Choroid plexus epithelial cell (primary cell): ENCODE data around the gene DNASE1L2.

Source experiments
- DNase-seq: peaks from one replicate; pipeline ENCODE4 v3.0.0-alpha.2; 2010; ENCODE audit warnings: low read depth
- H3K4me3 ChIP-seq: 2 replicates; pipeline ENCODE4 v1.5.1; 2011; ENCODE audit warnings: low read depth, mild to moderate bottlenecking, control low read depth, low read length, moderate library complexity
- CTCF ChIP-seq: conservative IDR thresholded peaks from 2 replicates; pipeline ENCODE4 v1.5.1; 2011; ENCODE audit warnings: low read depth, mild to moderate bottlenecking, control low read depth, inconsistent platforms, low read length, moderate library complexity

The DNASE1L2 gene

GRCh38 chr16:2226245-2226793 is 9.9 kb upstream of the DNASE1L2 start:
- no peak overlapping the region for H3K4me3 ChIP-seq
- no peak for TF ChIP-seq CTCF

GRCh38 chr16:2226918-2227317 is 9.3 kb upstream of the DNASE1L2 start:
- DNase-seq, result no peak
- H3K4me3 ChIP-seq, result no peak overlapping the region
- no peak for TF ChIP-seq CTCF

More at GRCh38 chr16:2226245-2226793, 9.9 kb upstream of the DNASE1L2 start:
- DNase-seq, result no peak

- no peak for TF ChIP-seq CTCF
- no peak overlapping the region for H3K4me3 ChIP-seq
- no peak for DNase-seq
Observed at GRCh38 chr16:2228161-2228824, 8.0 kb upstream of the DNASE1L2 start.

GRCh38 chr16:2229091-2229490 is 7.2 kb upstream of the DNASE1L2 start:
- no peak overlapping the region for H3K4me3 ChIP-seq
- DNase-seq, result no peak
- no peak for TF ChIP-seq CTCF

GRCh38 chr16:2229632-2230250 is 6.5 kb upstream of the DNASE1L2 start:
- TF ChIP-seq CTCF, result no peak
- no peak overlapping the region for H3K4me3 ChIP-seq
- DNase-seq, result no peak

- no peak for TF ChIP-seq CTCF
- no peak overlapping the region for H3K4me3 ChIP-seq
- no peak for DNase-seq
Observed at GRCh38 chr16:2230376-2230775, 5.9 kb upstream of the DNASE1L2 start.
